OCI-LY3 (cell line): ENCODE data around the gene KRTAP3-3.

Experiments used
- H2AFZ ChIP-seq: fragments of 200-600, 300-600 bp; shearing (Covaris generic); 2 replicates; pipeline ENCODE4 v1.6.0; 2014; ENCODE audit warnings: antibody characterized with exemption, low read depth, low read length
- H3K27ac ChIP-seq: fragments of 200-600, 300-600 bp; sonication (generic); 2 replicates; pipeline ENCODE4 v1.5.1; 2014; ENCODE audit warnings: mild to moderate bottlenecking, low read length, moderate library complexity, mixed read lengths
- H3K27me3 ChIP-seq: fragments of 200-600, 300-600 bp; sonication (generic); 2 replicates; pipeline ENCODE4 v1.6.1; 2014; ENCODE audit warnings: low read depth, low read length, mixed read lengths
- H3K36me3 ChIP-seq: fragments of 200-600, 300-600 bp; sonication (generic); replicated peaks from 2 replicates; pipeline ENCODE3; 2014; ENCODE audit warnings: low read depth, low read length, mixed read lengths
- H3K4me1 ChIP-seq: fragments of 300-600, 200-600 bp; sonication (generic); 2 replicates; pipeline ENCODE4 v1.6.1; 2014; ENCODE audit warnings: low read length, mixed read lengths
- H3K4me2 ChIP-seq: fragments of 200-600, 300-600 bp; sonication (generic); 2 replicates; pipeline ENCODE4 v1.6.1; 2014; ENCODE audit warnings: low read length, mixed read lengths
- H3K4me3 ChIP-seq: fragments of 300-600, 200-600 bp; sonication (generic); 2 replicates; pipeline ENCODE4 v1.5.1; 2014; ENCODE audit warnings: antibody characterized with exemption, mild to moderate bottlenecking, low read length, moderate library complexity
- H3K79me2 ChIP-seq: fragments of 300-600, 200-600 bp; shearing (Covaris generic); 2 replicates; pipeline ENCODE4 v1.6.1; 2014; ENCODE audit warnings: mild to moderate bottlenecking, low read length, mixed read lengths
- H3K9ac ChIP-seq: fragments of 300-600, 200-600 bp; shearing (Covaris generic); 2 replicates; pipeline ENCODE4 v1.6.0; 2014; ENCODE audit warnings: mild to moderate bottlenecking, low read length, moderate library complexity
- H3K9me3 ChIP-seq: fragments of 200-600, 300-600 bp; shearing (Covaris generic); 2 replicates; pipeline ENCODE4 v1.6.1; 2014; ENCODE audit warnings: low read length, mixed read lengths; ENCODE audit not compliant: insufficient read depth
- H4K20me1 ChIP-seq: fragments of 200-600, 300-600 bp; sonication (generic); 2 replicates; pipeline ENCODE4 v1.6.1; 2016; ENCODE audit warnings: low read length, mixed read lengths; ENCODE audit not compliant: insufficient read depth
- EZH2phosphoT487 ChIP-seq: fragments of 200-600 bp; shearing (Covaris generic); IDR thresholded peaks from 2 replicates; pipeline ENCODE4 v1.6.1; 2018; ENCODE audit warnings: antibody characterized with exemption, mixed run types, low read depth
- TF ChIP-seq, protein P1 (sequence below): fragments of 200-600, 300-600 bp; sonication (generic); IDR thresholded peaks from 2 replicates; pipeline ENCODE4 v1.5.1; 2014; ENCODE audit warnings: antibody characterized with exemption, low read length, low read depth

Gene KRTAP3-3

DNA sequence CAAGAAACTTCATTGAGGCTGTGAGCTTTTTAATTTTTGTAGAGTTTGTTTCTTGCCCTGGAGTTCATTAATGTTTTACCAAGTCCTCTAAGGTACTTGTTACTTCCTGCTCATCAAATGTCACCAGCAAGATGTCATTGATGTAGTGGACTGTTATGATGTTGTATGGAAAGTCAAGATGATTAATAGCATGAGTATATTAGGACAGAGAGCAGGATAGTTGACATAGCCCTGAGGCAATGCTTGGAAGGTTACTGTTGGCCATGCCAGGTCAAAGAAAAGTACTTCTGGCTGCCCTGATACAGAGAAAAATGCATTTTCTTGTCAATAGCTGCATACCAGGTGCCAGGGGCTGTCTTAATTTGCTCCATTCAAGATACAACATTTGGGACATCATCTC is 26.4 kb upstream of the KRTAP3-3 start:
- H4K20me1 ChIP-seq = no peaks in the 10 kb centered on the region
- H3K4me2 ChIP-seq = no peak overlapping the region

DNA sequence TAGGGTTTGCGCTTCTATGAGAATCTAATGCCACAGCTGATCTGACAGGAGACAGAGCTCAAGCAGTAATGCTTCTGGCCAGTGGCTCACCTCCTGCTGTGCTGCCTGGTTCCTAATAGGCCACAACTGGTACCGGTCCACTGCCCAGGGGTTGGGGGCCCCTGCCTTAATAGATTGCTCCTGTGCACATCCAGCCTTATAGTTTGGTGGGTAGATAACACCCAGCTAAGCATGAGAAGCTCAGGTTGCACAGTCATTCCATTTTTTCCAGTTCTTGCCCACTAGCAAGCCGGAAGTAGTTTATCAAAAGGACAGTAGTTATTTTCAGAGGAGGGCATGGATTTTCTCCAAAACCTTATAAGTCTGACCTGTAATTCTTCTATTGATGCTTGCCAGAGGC is 25.5 kb upstream of the KRTAP3-3 start:
- H3K9me3 ChIP-seq = no peaks in the 10 kb centered on the region
- H3K4me2 ChIP-seq = no peak overlapping the region
- H3K36me3 ChIP-seq = no peaks in the 10 kb centered on the region
- H3K27ac ChIP-seq = no peak overlapping the region
- H3K4me3 ChIP-seq = no peak overlapping the region
- no peaks in the 10 kb centered on the region for H3K79me2 ChIP-seq
- TF ChIP-seq, protein P1, sequence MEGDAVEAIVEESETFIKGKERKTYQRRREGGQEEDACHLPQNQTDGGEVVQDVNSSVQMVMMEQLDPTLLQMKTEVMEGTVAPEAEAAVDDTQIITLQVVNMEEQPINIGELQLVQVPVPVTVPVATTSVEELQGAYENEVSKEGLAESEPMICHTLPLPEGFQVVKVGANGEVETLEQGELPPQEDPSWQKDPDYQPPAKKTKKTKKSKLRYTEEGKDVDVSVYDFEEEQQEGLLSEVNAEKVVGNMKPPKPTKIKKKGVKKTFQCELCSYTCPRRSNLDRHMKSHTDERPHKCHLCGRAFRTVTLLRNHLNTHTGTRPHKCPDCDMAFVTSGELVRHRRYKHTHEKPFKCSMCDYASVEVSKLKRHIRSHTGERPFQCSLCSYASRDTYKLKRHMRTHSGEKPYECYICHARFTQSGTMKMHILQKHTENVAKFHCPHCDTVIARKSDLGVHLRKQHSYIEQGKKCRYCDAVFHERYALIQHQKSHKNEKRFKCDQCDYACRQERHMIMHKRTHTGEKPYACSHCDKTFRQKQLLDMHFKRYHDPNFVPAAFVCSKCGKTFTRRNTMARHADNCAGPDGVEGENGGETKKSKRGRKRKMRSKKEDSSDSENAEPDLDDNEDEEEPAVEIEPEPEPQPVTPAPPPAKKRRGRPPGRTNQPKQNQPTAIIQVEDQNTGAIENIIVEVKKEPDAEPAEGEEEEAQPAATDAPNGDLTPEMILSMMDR = no peak
- no peak for TF ChIP-seq EZH2phosphoT487
- no peaks in the 10 kb centered on the region for H3K4me1 ChIP-seq
- H3K27me3 ChIP-seq = peaks cover 22% of the 10 kb centered on the region
- no peaks in the 10 kb centered on the region for H4K20me1 ChIP-seq
- H2AFZ ChIP-seq = no peak overlapping the region
- no peak overlapping the region for H3K9ac ChIP-seq

More for the DNA sequence above, 26.4 kb upstream of the KRTAP3-3 start:
- Histone ChIP-seq H3K9ac (no peak overlapping the region), H3K9me3 (no peaks in the 10 kb centered on the region), H3K27ac (no peak overlapping the region), H3K4me3 (no peak overlapping the region), H3K4me1 (no peaks in the 10 kb centered on the region), H3K36me3 (no peaks in the 10 kb centered on the region), H3K27me3 (peaks cover 15% of the 10 kb centered on the region), H2AFZ (no peak overlapping the region), H3K79me2 (no peaks in the 10 kb centered on the region)
- TF ChIP-seq EZH2phosphoT487 = no peak

DNA sequence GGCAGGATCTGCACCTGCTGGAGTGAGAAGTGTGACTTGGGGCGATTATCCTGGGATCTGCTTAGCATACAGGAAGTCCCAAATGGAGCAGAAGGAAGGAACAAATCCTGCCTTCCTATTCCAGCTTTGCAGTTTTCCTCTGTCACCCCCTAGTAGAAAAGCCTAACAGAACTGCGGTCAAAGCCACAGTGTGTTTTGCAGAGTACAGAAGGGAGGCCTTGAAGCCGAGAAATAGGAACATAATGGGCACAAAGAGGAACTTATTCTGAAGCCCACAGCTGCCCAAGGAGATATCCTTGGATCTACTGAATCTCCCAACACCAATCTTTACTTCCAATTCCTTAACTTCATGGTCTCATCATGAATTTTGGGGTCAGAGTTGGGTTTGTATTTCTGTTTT is 24.6 kb upstream of the KRTAP3-3 start:
- Histone ChIP-seq H3K9ac (no peak overlapping the region), H2AFZ (no peak overlapping the region), H3K4me2 (no peak overlapping the region), H3K27ac (no peak overlapping the region), H3K4me3 (no peak overlapping the region), H3K9me3 (no peaks in the 10 kb centered on the region), H4K20me1 (no peaks in the 10 kb centered on the region), H3K36me3 (no peaks in the 10 kb centered on the region), H3K79me2 (no peaks in the 10 kb centered on the region), H3K27me3 (peaks cover 22% of the 10 kb centered on the region), H3K4me1 (no peaks in the 10 kb centered on the region)
- TF ChIP-seq, protein P1 = no peak
- no peak for TF ChIP-seq EZH2phosphoT487

DNA sequence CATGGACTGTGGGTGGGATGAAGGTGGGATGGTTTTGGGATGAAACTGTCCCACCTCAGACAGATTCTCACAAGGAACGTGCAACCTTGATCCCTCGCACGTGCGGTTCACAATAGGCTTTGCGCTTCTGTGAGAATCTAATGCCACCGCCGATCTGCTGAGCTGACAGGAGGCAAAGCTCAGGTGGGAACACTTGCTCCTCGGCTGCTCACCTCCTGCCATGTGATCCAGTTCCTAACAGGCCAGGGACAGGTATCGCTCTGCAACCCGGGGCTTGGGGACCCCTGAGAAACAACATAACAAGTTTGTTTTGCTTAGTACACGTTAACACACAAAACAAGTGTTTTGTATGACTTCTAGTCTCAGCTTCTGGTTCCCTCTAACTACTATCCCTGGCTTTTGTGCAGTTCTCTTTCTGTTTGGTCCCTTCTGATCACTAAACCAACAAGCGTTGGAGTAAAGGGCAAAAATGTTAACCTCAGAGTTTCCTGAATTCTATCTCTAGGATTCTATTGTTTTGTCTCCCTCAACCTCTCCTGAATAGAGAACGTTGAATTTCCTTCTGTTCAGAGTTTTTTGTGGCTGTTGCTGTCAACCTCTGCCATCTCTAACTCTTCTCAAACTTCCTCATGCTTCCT is 22.7 kb upstream of the KRTAP3-3 start:
- Histone ChIP-seq H3K9me3 (no peaks in the 10 kb centered on the region), H3K9ac (no peak overlapping the region), H4K20me1 (no peaks in the 10 kb centered on the region), H3K27ac (no peak overlapping the region), H3K4me3 (no peak overlapping the region), H3K4me2 (no peak overlapping the region), H3K79me2 (no peaks in the 10 kb centered on the region), H3K27me3 (peaks cover 19% of the 10 kb centered on the region), H3K36me3 (no peaks in the 10 kb centered on the region), H2AFZ (no peak overlapping the region), H3K4me1 (no peaks in the 10 kb centered on the region)
- no peak for TF ChIP-seq EZH2phosphoT487
- TF ChIP-seq, protein P1 = no peak
